Right cardiac atrium (tissue), 5 donors: Measurements from ENCODE around the gene CAPNS2. TPM values are rescaled to one million over a fixed set of nuclear protein-coding genes. Genes with fewer than 3 reads are reported as not detected.

Source experiments
- ATAC-seq, 2 donors: fragments of 200-7000 bp; cut with Tn5 transposase; one replicate each; pipeline versions ENCODE4 v1.8.0 to v1.9.1; 2020; ENCODE audit warnings: moderate library complexity in 2 of 2, mild to moderate bottlenecking in 1 of 2
- DNase-seq, 3 donors: peaks; one replicate each; pipeline ENCODE4 v3.0.0-alpha.2; 2020
- H3K27ac ChIP-seq: one replicate; pipeline ENCODE4 v1.5.1; 2013; ENCODE audit warnings: mild to moderate bottlenecking, low read length, control low read depth, moderate library complexity
- H3K27me3 ChIP-seq: one replicate; pipeline ENCODE4 v1.6.1; 2013; ENCODE audit not compliant: control insufficient read depth, insufficient read depth
- H3K4me1 ChIP-seq: one replicate; pipeline ENCODE4 v1.6.1; 2013; ENCODE audit warnings: low read length; ENCODE audit not compliant: control insufficient read depth, insufficient read depth
- H3K4me3 ChIP-seq: one replicate; pipeline ENCODE4 v1.5.1; 2013; ENCODE audit warnings: low read length, control low read depth
- H3K9me3 ChIP-seq: one replicate; pipeline ENCODE4 v1.6.1; 2013; ENCODE audit warnings: low read length; ENCODE audit not compliant: control insufficient read depth
- WGBS: extraction: QIAGEN DNeasy Blood & Tissue Kit; methylation state at CpG from one replicate; pipeline ENCODE4 v1.1.7; 2013; 5-methylcytosine and 5-hydroxymethylcytosine counted together
- intact Hi-C, 4 donors: fragments of 100-400 bp; cut with DNase I; formaldehyde crosslinking; loops; one replicate each; pipeline versions ENCODE4 v1.11.0 to v1.14.0; 2022 to 2023
- polyA plus RNA-seq: library from polyadenylated mRNA; stranded (reverse); fragments of 200-250 nt; gene quantifications from one replicate; pipeline ENCODE4 v1.2.3, GENCODE V29; 2013
- total RNA-seq, 4 donors: library from RNA; stranded (reverse); fragmentation: NEBNext Ultra II Directional; extraction: Animal tissue kit (Norgen Biotek cat#: 25700); gene quantifications; one replicate each; pipeline ENCODE4 v1.2.1, GENCODE V29; 2021
- donor health status: healthy with polysubstance abuse.
- donor health status: DM: no; HTN: yes; CAD: no.
- donor health status: DM: no; HTN: no; CAD: no.
- donor health status: DM: no; HTN: yes; CAD: no; lungs with severe emphysema.
- donor health status: DM: yes; HTN: yes; CAD: no.

The CAPNS2 gene
- total and polyA plus RNA-seq, 5 donors, result 0.20 to 0.54 (median 0.23) TPM; not detected in 2

GRCh38 chr16:55542459-55543082 is 23.9 kb upstream of the CAPNS2 start:
- Histone ChIP-seq H3K4me3 (no peak overlapping the region), H3K27me3 (no peaks in the 10 kb centered on the region), H3K27ac (no peak overlapping the region), H3K4me1 (no peaks in the 10 kb centered on the region), H3K9me3 (no peaks in the 10 kb centered on the region)
- ATAC-seq (peak in 1 of 2 donors; percentile 41), DNase-seq (no peak)
- WGBS, result 77% methylated on average over 1 of the region's 1 CpG
- intact Hi-C loops, result loop anchor here (2.0 to 10.0 kb wide), 4 partner anchors 75 to 162 kb away; no protein-coding TSS in a partner anchor

- DNase-seq (no peak), ATAC-seq (peak in 1 of 2 donors; percentile 40)
- H3K27ac ChIP-seq, result no peak overlapping the region
- WGBS, result 30% methylated on average over 2 of the region's 2 CpGs
- H3K4me3 ChIP-seq, result no peak overlapping the region
- no peaks in the 10 kb centered on the region for H3K4me1 ChIP-seq
- H3K9me3 ChIP-seq, result no peaks in the 10 kb centered on the region
- intact Hi-C loops, result loop anchor here (2.0 to 10.0 kb wide), 4 partner anchors 76 to 161 kb away; no protein-coding TSS in a partner anchor
- no peaks in the 10 kb centered on the region for H3K27me3 ChIP-seq
Observed at GRCh38 chr16:55543472-55543871, 23.0 kb upstream of the CAPNS2 start.

DNA sequence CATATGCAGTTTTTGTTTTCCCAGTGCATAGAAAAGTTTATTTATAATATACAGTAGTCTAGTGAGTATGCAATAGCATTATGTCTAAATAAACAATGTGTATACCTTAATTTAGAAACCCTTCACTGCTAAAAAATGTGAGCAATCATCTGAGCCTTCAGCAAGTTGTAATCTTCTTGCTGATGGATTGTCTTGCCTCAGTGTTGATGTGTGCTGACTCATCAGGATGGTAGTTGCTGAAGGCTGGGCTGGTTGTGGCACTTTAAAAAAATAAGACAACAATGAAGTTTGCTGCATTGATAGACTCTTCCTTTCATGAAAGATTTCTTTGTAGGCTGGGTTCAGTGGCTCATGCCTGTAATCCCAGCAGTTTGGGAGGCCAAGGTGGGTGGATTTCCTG is 13.9 kb upstream of the CAPNS2 start:
- H3K27ac ChIP-seq, result no peak overlapping the region
- H3K9me3 ChIP-seq, result no peaks in the 10 kb centered on the region
- intact Hi-C loops, result no loop called here
- DNase-seq, result no peak
- no peaks in the 10 kb centered on the region for H3K4me1 ChIP-seq
- no peak overlapping the region for H3K4me3 ChIP-seq
- no peaks in the 10 kb centered on the region for H3K27me3 ChIP-seq
- ATAC-seq, result no peak

DNA sequence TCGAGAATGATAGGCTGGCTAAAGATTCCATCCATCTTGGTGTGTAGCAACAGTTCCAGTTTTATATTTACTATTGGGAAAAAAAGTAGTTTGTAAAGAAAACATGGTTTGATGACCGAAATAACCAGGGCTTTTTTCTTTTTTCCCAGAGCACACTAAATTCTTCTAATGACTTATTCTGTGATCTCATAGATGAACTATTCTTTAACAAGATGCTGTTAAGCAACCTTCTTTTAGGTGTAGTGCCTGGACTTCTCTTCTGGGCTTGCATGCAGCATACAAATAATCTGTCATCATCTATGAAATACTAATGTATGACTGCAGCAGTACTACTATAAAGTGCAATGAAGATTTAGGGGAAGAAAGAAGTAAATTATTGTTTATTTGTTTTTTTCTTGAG is 11.0 kb upstream of the CAPNS2 start:
- Histone ChIP-seq H3K4me1 (no peaks in the 10 kb centered on the region), H3K9me3 (no peaks in the 10 kb centered on the region), H3K4me3 (no peak overlapping the region), H3K27me3 (no peaks in the 10 kb centered on the region), H3K27ac (no peak overlapping the region)
- no peak for DNase-seq
- no peak for ATAC-seq
- intact Hi-C loops, result no loop called here
- 86% methylated on average over 2 of the region's 2 CpGs for whole genome bisulfite sequencing

DNA sequence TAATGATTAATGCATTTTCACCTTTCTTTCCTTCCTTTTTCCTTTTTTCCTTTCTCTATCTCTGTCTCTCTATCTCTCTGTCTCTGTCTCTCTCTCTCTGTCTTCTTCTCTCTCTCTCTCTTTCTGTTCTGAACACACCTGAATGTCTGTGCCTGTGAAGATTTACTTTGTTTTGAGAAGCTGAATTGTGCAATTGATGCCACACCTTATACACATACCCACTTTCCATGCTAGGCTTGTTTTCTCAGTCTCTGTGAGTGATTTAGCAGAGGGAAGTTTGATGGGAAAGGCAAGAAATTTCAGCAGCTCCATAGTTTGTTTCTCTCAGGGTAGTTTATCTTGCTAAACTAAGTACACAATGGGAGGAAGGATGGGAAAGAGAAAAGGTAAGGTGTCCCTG is 9.3 kb upstream of the CAPNS2 start:
- no peaks in the 10 kb centered on the region for H3K9me3 ChIP-seq
- no peaks in the 10 kb centered on the region for H3K27me3 ChIP-seq
- H3K4me1 ChIP-seq, result no peaks in the 10 kb centered on the region
- no peak for DNase-seq
- intact Hi-C loops, result no loop called here
- ATAC-seq, result no peak
- no peak overlapping the region for H3K4me3 ChIP-seq
- H3K27ac ChIP-seq, result no peak overlapping the region

GRCh38 chr16:55559233-55559632 is 7.3 kb upstream of the CAPNS2 start:
- Histone ChIP-seq H3K4me3 (no peak overlapping the region), H3K27ac (no peak overlapping the region), H3K9me3 (no peaks in the 10 kb centered on the region), H3K4me1 (no peaks in the 10 kb centered on the region), H3K27me3 (no peaks in the 10 kb centered on the region)
- intact Hi-C loops, result no loop called here
- ATAC-seq (peak; percentile 89 to 91), DNase-seq (no peak)

DNA sequence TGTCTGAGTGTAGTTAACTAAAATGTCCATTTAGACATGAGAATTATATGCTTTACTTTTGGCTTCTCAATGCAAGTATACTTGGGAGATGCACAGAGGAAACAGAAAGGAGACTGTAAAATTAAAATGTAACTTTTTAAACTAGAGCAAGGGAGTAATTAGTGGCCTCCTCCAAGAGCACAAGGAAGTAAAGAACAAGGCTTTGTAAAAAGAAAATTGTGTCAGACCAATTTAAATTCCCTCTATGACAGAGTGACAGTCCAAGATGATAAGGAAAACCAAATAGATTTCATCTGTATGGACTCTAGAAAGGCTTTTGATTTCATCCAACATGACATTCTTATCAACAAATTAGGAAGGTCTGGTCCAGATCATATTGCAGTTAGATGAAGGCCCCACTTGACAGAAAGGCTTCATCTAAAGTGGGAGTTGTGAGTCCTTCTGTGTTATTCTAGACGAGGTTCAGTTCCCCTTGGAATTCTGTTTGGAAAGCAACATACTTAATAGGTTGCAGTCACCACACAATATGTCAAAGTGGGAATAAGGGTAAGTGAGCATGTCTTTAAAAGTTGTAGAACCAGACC is 6.5 kb upstream of the CAPNS2 start:
- 31% methylated on average over 1 of the region's 1 CpG for WGBS
- ATAC-seq, result no peak

DNA sequence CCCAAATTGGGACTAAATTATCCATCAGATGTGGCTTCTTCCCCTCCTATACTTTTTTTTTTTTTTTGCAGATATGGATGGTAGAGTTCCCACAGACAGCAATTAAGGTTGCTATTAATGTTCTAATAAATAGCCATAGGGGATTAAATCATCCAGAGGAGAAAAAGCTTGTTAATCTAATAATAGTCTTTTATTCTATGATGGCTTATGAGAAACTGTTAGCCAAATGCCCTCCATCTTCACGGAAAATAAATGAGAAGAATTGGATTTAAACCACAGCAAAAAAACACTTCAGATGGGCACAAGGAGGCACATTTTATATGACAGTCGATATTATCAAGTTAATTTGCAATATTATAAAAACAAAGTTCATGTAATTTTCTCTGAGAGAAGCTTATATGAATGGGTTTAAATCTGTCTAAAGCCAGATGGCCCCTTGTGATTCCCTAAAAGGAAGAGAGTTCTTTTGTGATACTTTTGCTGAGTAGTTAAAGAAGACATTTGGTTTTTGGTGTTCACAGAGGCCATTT is 5.1 kb upstream of the CAPNS2 start:
- no peaks in the 10 kb centered on the region for H3K4me1 ChIP-seq
- H3K27me3 ChIP-seq, result no peaks in the 10 kb centered on the region
- no peak overlapping the region for H3K4me3 ChIP-seq
- DNase-seq, result no peak
- WGBS, result 92% methylated on average over 2 of the region's 2 CpGs
- intact Hi-C loops, result loop anchor here in 1 of 4 donors (5.0 kb wide), 1 partner anchor 94 kb away; no protein-coding TSS in a partner anchor
- H3K27ac ChIP-seq, result no peak overlapping the region
- no peaks in the 10 kb centered on the region for H3K9me3 ChIP-seq
- no peak for ATAC-seq

More for the DNA sequence above, 6.5 kb upstream of the CAPNS2 start:
- H3K4me1 ChIP-seq, result no peaks in the 10 kb centered on the region
- intact Hi-C loops, result loop anchor here in 1 of 4 donors (5.0 kb wide), 1 partner anchor 93 kb away; no protein-coding TSS in a partner anchor
- no peak overlapping the region for H3K27ac ChIP-seq
- DNase-seq, result no peak
- no peak overlapping the region for H3K4me3 ChIP-seq
- H3K9me3 ChIP-seq, result no peaks in the 10 kb centered on the region
- H3K27me3 ChIP-seq, result no peaks in the 10 kb centered on the region

DNA sequence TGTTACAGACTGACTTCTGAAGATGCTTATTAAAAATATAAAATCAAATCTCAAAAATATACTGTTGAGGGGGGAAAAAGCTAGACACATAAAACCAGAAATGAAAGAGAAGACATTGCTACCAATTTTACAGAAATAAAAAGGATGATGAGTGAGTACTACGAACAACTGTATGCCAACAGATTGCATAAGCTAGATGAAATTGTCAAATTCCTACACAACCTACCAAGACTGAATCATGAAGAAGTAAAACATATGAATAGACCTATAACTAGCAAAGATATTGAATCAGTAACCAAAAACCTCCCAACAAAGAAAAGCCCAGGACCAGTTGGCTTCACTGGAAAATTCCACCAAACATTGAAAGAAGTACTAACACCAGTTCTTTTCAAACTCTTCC is 3.5 kb upstream of the CAPNS2 start:
- ATAC-seq, result no peak
- no peak for DNase-seq
- peaks cover 2% of the 10 kb centered on the region for H3K4me1 ChIP-seq
- WGBS, result 93% methylated on average over 1 of the region's 1 CpG
- no peaks in the 10 kb centered on the region for H3K9me3 ChIP-seq
- H3K4me3 ChIP-seq, result no peak overlapping the region
- H3K27ac ChIP-seq, result no peak overlapping the region
- no peaks in the 10 kb centered on the region for H3K27me3 ChIP-seq
- intact Hi-C loops, result loop anchor here in 1 of 4 donors (5.0 kb wide), 1 partner anchor 96 kb away; no protein-coding TSS in a partner anchor

DNA sequence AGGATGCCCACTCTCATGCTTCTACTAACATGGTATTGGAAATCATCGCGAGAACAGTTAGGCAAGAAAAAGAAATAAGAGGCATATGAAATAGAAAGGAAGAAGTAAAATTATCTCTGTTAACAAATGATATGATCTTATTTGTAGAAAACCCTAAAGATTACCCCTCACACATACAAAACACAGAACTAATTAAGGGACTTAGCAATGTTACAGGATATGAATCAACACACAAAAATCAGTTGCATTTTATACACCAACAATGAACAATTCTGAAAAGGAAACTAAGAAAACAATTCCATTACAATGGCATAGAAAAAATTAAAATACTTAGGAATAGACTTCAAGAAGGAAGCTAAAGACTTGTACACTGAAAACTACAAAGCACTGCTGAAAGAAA is 2.7 kb upstream of the CAPNS2 start:
- ATAC-seq, result no peak
- Histone ChIP-seq H3K4me3 (no peak overlapping the region), H3K27ac (no peak overlapping the region), H3K9me3 (no peaks in the 10 kb centered on the region), H3K4me1 (peaks cover 2% of the 10 kb centered on the region), H3K27me3 (no peaks in the 10 kb centered on the region)
- DNase-seq, result no peak
- WGBS, result 78% methylated on average over 2 of the region's 2 CpGs
- intact Hi-C loops, result loop anchor here in 1 of 4 donors (5.0 kb wide), 1 partner anchor 96 kb away; no protein-coding TSS in a partner anchor

DNA sequence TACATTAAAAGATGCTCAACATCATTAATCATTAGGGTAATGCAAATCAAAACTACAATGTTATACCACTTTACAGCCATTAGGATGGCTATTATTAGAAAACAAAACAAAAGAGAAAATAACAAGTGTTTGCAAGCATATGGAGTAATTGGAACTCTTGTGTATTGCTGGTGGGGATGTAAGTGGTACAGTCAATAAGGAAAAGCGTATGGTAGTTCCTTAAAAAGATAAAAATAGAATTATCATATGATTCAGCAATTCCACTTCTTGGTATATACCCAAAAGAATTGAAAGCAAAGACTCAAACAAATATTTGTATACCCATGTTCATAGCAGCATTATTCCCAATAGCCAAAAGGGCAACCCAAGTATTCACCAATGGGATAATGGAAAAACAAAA is 1.4 kb upstream of the CAPNS2 start:
- WGBS, result 80% methylated on average over 1 of the region's 1 CpG
- no peaks in the 10 kb centered on the region for H3K27me3 ChIP-seq
- peaks cover 2% of the 10 kb centered on the region for H3K4me1 ChIP-seq
- H3K27ac ChIP-seq, result no peak overlapping the region
- DNase-seq (no peak), ATAC-seq (no peak)
- no peaks in the 10 kb centered on the region for H3K9me3 ChIP-seq
- no peak overlapping the region for H3K4me3 ChIP-seq
- intact Hi-C loops, result no loop called here
